GM21717 (cell line): ENCODE data around the gene FAM234A.
"Not testable (repeated sequence)": the region's sequence is repeated elsewhere in the genome, so short reads cannot be mapped to it uniquely, and the experiment has no call there.

ENCODE experiments used
- ATAC-seq: cut with Tn5 transposase; IDR thresholded peaks from one replicate; pipeline ENCODE4 v1.9.1; 2021; ENCODE audit warnings: mild to moderate bottlenecking, moderate library complexity; ENCODE audit not compliant: unreplicated experiment

The FAM234A gene

GRCh38 chr16:230351-230750 lies 4.3 kb upstream of the FAM234A start:
- not testable (repeated sequence) for ATAC-seq

- no peak for ATAC-seq
Measured at GRCh38 chr16:230949-231348, 3.7 kb upstream of the FAM234A start.

- no peak for ATAC-seq
Measured at GRCh38 chr16:239948-240277, 5.3 kb downstream of the FAM234A start.

- no peak for ATAC-seq
Measured at GRCh38 chr16:240559-240958, 5.9 kb downstream of the FAM234A start.

- ATAC-seq: no peak
Measured at GRCh38 chr16:242281-242680, 7.7 kb downstream of the FAM234A start.

- ATAC-seq: no peak
Measured at GRCh38 chr16:243348-243747, 8.7 kb downstream of the FAM234A start.

- no peak for ATAC-seq
Measured at GRCh38 chr16:245105-245504, 10.5 kb downstream of the FAM234A start.

- no peak for ATAC-seq
Measured at GRCh38 chr16:247027-247426, 12.4 kb downstream of the FAM234A start.

- ATAC-seq: no peak
Measured at GRCh38 chr16:249431-249830, 14.8 kb downstream of the FAM234A start.

- no peak for ATAC-seq
Measured at GRCh38 chr16:252366-253337, 18.0 kb downstream of the FAM234A start.

GRCh38 chr16:253833-254232 lies 19.2 kb downstream of the FAM234A start:
- no peak for ATAC-seq

- no peak for ATAC-seq
Measured at GRCh38 chr16:254461-254860, 19.8 kb downstream of the FAM234A start.

- ATAC-seq: no peak
Measured at GRCh38 chr16:255183-255582, 20.6 kb downstream of the FAM234A start.

GRCh38 chr16:258091-258490 lies 23.5 kb downstream of the FAM234A start:
- not testable (repeated sequence) for ATAC-seq

GRCh38 chr16:259226-259625 lies 24.6 kb downstream of the FAM234A start:
- ATAC-seq: no peak

GRCh38 chr16:259814-260253 lies 25.2 kb downstream of the FAM234A start:
- ATAC-seq: no peak

- ATAC-seq: no peak
Measured at GRCh38 chr16:260326-260725, 25.7 kb downstream of the FAM234A start.

GRCh38 chr16:261031-261691 lies 26.5 kb downstream of the FAM234A start:
- ATAC-seq: no peak

- no peak for ATAC-seq
Measured at GRCh38 chr16:262121-262745, 27.6 kb downstream of the FAM234A start.

GRCh38 chr16:263182-263774 lies 28.7 kb downstream of the FAM234A start:
- no peak for ATAC-seq

- no peak for ATAC-seq
Measured at GRCh38 chr16:263944-264343, 29.3 kb downstream of the FAM234A start.
